SU-DHL-6 (cell line): ENCODE measurements around the gene SLC25A4.

Experiments used
- H2AFZ ChIP-seq: fragments of 200-600 bp; sonication (generic); 2 replicates; pipeline ENCODE4 v1.6.1; 2014; ENCODE audit warnings: low read depth, mild to moderate bottlenecking, moderate library complexity, mixed read lengths, antibody characterized with exemption, low read length; ENCODE audit not compliant: severe bottlenecking
- H3F3A ChIP-seq: fragments of 200-600 bp; shearing (Covaris generic); 2 replicates; pipeline ENCODE4 v1.6.0; 2016; ENCODE audit warnings: antibody characterized with exemption, mild to moderate bottlenecking; ENCODE audit not compliant: insufficient read depth
- H3K27ac ChIP-seq: fragments of 200-600 bp; sonication (generic); 2 replicates; pipeline ENCODE4 v1.5.1; 2016; ENCODE audit warnings: low read depth, mild to moderate bottlenecking, low read length, moderate library complexity, mixed read lengths
- H3K27me3 ChIP-seq: fragments of 200-600 bp; sonication (generic), shearing (Covaris generic); 2 replicates; pipeline ENCODE4 v1.6.0; 2014; ENCODE audit warnings: mild to moderate bottlenecking, low read length
- H3K36me3 ChIP-seq: fragments of 200-600 bp; sonication (generic); 2 replicates; pipeline ENCODE4 v1.6.1; 2014; ENCODE audit warnings: mild to moderate bottlenecking, low read length, mixed read lengths
- H3K4me2 ChIP-seq: fragments of 300-600, 200-600 bp; shearing (Covaris generic), sonication (generic); 2 replicates; pipeline ENCODE4 v1.6.0; 2014; ENCODE audit warnings: low read length, low read depth, mild to moderate bottlenecking; ENCODE audit not compliant: poor library complexity, severe bottlenecking
- H3K4me3 ChIP-seq: fragments of 200-600 bp; sonication (generic); 2 replicates; pipeline ENCODE4 v1.5.1; 2014; ENCODE audit warnings: antibody characterized with exemption, low read length, mild to moderate bottlenecking, mixed read lengths; ENCODE audit not compliant: insufficient read depth, poor library complexity, severe bottlenecking
- H3K79me2 ChIP-seq: fragments of 200-600 bp; sonication (generic); 2 replicates; pipeline ENCODE4 v1.6.1; 2014; ENCODE audit warnings: mild to moderate bottlenecking, low read length, moderate library complexity; ENCODE audit not compliant: insufficient read depth
- H3K9ac ChIP-seq: fragments of 200-600 bp; sonication (generic); 2 replicates; pipeline ENCODE4 v1.7.0; 2014; ENCODE audit warnings: mild to moderate bottlenecking, low read length
- H3K9me2 ChIP-seq: fragments of 200-600 bp; sonication (generic); replicated peaks from 2 replicates; pipeline ENCODE4 v1.6.1; 2014; ENCODE audit warnings: low read length; ENCODE audit not compliant: insufficient read depth
- H3K9me3 ChIP-seq: fragments of 200-600 bp; sonication (generic); 2 replicates; pipeline ENCODE4 v1.6.1; 2014; ENCODE audit warnings: low read length, mixed read lengths; ENCODE audit not compliant: insufficient read depth
- H4K20me1 ChIP-seq: fragments of 200-600 bp; sonication (generic); 2 replicates; pipeline ENCODE4 v1.6.1; 2014; ENCODE audit warnings: low read depth, mild to moderate bottlenecking, antibody characterized with exemption, low read length, moderate library complexity, mixed read lengths
- CTCF ChIP-seq: fragments of 200-600 bp; sonication (generic); IDR thresholded peaks from one replicate; pipeline ENCODE4 v1.5.1; 2017; ENCODE audit warnings: antibody characterized with exemption, mild to moderate bottlenecking, low read length, moderate library complexity; ENCODE audit not compliant: insufficient read depth, poor library complexity, severe bottlenecking
- EZH2phosphoT487 ChIP-seq: fragments of 200-600 bp; sonication (generic), shearing (Covaris generic); conservative IDR thresholded peaks from 2 replicates; pipeline ENCODE4 v1.6.1; 2018; ENCODE audit warnings: mild to moderate bottlenecking, antibody characterized with exemption, low read length, moderate library complexity, mixed read lengths

SLC25A4 gene

GRCh38 chr4:185109736-185110135, 33.3 kb upstream of the SLC25A4 start:
- Histone ChIP-seq H3K9ac (no peak overlapping the region), H3K79me2 (no peaks in the 10 kb centered on the region), H3K9me3 (no peaks in the 10 kb centered on the region), H3K4me2 (no peak overlapping the region), H2AFZ (no peak overlapping the region), H3K4me3 (no peak overlapping the region), H3K27ac (no peak overlapping the region), H4K20me1 (no peaks in the 10 kb centered on the region), H3F3A (no peaks in the 10 kb centered on the region), H3K27me3 (no peaks in the 10 kb centered on the region), H3K36me3 (no peaks in the 10 kb centered on the region), H3K9me2 (no peaks in the 10 kb centered on the region)
- TF ChIP-seq EZH2phosphoT487 (no peak), CTCF (no peak)

- no peak overlapping the region for H3K4me3 ChIP-seq
- no peak for TF ChIP-seq EZH2phosphoT487
- no peak for TF ChIP-seq CTCF
- no peak overlapping the region for H3K4me2 ChIP-seq
- H3K36me3 ChIP-seq, result no peaks in the 10 kb centered on the region
- no peaks in the 10 kb centered on the region for H3K9me3 ChIP-seq
- H3K9me2 ChIP-seq, result no peaks in the 10 kb centered on the region
- H3K27me3 ChIP-seq, result no peaks in the 10 kb centered on the region
- no peaks in the 10 kb centered on the region for H4K20me1 ChIP-seq
- no peak overlapping the region for H2AFZ ChIP-seq
- no peak overlapping the region for H3K27ac ChIP-seq
- H3F3A ChIP-seq, result no peaks in the 10 kb centered on the region
- no peaks in the 10 kb centered on the region for H3K79me2 ChIP-seq
- no peak overlapping the region for H3K9ac ChIP-seq
These were observed 32.7 kb upstream of the SLC25A4 start for GRCh38 chr4:185110375-185110823.

GRCh38 chr4:185112104-185112503, 31.0 kb upstream of the SLC25A4 start:
- Histone ChIP-seq H2AFZ (no peak overlapping the region), H3K4me2 (no peak overlapping the region), H4K20me1 (no peaks in the 10 kb centered on the region), H3K9me2 (no peaks in the 10 kb centered on the region), H3K9ac (no peak overlapping the region), H3K9me3 (no peaks in the 10 kb centered on the region), H3K27me3 (no peaks in the 10 kb centered on the region), H3K27ac (no peak overlapping the region), H3K4me3 (no peak overlapping the region), H3K36me3 (no peaks in the 10 kb centered on the region), H3F3A (no peaks in the 10 kb centered on the region), H3K79me2 (no peaks in the 10 kb centered on the region)
- TF ChIP-seq EZH2phosphoT487 (no peak), CTCF (no peak)
